Measurements from ENCODE around the gene UBALD1. TPM values are rescaled to one million over a fixed set of nuclear protein-coding genes. Genes with fewer than 3 reads are reported as not detected.
A peak's percentile ranks its signal among the peaks of the same experiment; 100 is the strongest.

The UBALD1 gene
- total RNA-seq, 1 donor from 2014 or later, result 31.0 TPM

DNA sequence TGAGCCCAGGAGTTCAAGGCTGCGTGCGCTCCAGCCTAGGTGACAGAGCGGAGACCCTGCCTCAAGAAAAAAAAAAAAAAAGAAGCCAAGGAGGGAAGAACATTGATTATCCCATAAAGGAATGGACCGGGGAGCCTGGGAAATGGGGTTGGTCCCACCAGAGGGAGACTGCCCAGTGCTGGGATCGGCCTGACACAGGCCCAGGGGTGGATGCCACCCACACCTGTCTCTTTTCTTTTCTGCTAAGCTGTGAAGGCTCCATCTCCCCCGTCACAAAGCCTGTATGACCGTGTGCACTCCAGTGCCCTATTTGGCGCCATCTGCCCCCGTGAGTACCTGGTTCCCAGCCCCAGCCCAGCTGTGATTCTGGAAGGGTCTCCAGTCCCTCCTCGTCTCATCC is 15.7 kb downstream of the UBALD1 start:
- Mint-ChIP-seq H3K9me3 (ENCODE audit: unreplicated experiment) (no peaks in the 10 kb centered on the region), H3K27ac (ENCODE audit: unreplicated experiment) (no peak overlapping the region), H3K4me1 (ENCODE audit: unreplicated experiment) (peaks cover 4% of the 10 kb centered on the region), H3K36me3 (ENCODE audit: low read depth, unreplicated experiment) (no peaks in the 10 kb centered on the region), H3K27me3 (ENCODE audit: unreplicated experiment) (peaks cover 12% of the 10 kb centered on the region), H3K4me3 (ENCODE audit: unreplicated experiment) (no peak overlapping the region)
- no peak for DNase-seq (ENCODE audit: low spot score)
- TF ChIP-seq CTCF (IDR thresholded peaks at IDR 0.05; ENCODE audit: unreplicated experiment), result no peak

DNA sequence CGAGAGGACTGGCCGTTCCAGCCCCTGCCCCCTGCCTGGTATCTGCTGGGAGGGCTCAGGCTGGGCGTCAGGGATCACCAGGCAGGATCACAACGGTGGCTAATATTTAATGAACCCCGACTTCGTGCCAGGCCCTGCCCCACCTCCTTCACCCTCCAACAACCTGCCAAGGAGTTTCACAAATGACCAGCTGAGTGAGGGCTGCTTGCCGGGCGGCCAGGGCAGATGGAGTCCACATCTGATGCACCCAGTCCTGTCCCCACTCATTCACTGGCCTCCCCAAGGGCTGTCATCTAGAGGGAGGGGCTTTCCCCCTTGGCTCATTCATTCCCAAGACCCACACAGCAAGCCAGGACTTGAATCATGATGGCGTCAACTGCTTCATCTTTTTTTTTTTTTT is 17.5 kb downstream of the UBALD1 start:
- H3K4me3 Mint-ChIP-seq (ENCODE audit: unreplicated experiment), result no peak overlapping the region
- no peak for TF ChIP-seq CTCF (IDR thresholded peaks at IDR 0.05; ENCODE audit: unreplicated experiment)
- no peaks in the 10 kb centered on the region for H3K36me3 Mint-ChIP-seq (ENCODE audit: low read depth, unreplicated experiment)
- no peak overlapping the region for H3K27ac Mint-ChIP-seq (ENCODE audit: unreplicated experiment)
- H3K27me3 Mint-ChIP-seq (ENCODE audit: unreplicated experiment), result peaks cover 12% of the 10 kb centered on the region
- H3K4me1 Mint-ChIP-seq (ENCODE audit: unreplicated experiment), result peaks cover 4% of the 10 kb centered on the region
- no peak for DNase-seq (ENCODE audit: low spot score)
- H3K9me3 Mint-ChIP-seq (ENCODE audit: unreplicated experiment), result no peaks in the 10 kb centered on the region

DNA sequence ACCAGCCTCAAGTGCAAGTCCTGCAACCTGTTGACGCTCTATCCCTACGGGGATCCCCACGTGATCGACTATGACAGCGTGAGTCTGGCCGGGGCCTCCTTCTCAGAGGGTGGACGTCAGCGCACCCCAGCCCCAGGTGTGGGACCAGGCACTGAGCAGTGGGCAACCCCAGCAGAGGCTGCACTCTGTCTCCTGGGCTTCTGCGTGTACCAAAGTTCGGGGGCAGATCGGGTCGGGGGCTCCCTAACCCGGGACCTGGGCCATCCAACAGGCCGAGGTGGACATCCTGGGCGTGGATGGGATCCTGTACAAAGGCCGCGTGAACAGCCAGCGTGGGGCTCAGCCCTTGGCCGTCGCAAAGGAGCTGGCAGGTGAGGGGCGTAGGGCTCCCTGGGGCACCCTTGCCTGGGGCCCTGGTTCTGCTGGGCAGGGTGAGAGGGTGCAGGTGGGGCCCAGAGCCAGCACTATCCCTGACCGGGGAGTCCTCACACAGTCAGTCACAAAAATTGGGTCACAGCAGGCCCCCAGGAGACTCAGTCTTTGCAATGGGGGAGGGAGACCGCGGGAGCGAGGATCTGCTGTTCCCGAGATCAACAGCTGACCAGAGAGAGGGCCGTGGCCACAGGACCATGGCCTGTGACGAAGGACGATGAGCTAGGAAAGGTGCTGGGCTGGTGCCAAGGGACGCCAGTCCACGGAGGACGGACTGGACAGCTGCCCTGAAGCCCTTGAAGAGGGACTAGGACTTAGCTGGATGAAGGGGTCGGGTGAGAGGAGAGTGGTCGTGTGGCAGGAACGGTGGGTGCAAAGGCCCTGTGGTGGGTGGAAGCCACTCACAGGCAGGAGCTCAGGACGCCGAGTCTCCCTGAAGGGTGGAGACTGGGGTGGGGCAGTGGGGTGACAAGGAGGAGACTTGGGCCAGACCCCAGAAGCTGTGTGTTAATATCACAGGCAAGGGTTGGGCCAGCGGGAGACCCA is 20.0 kb downstream of the UBALD1 start:
- no peak overlapping the region for H3K4me3 Mint-ChIP-seq (ENCODE audit: unreplicated experiment)
- TF ChIP-seq CTCF (IDR thresholded peaks at IDR 0.05; ENCODE audit: unreplicated experiment), result no peak
- no peaks in the 10 kb centered on the region for H3K9me3 Mint-ChIP-seq (ENCODE audit: unreplicated experiment)
- H3K27ac Mint-ChIP-seq (ENCODE audit: unreplicated experiment), result peak overlapping the region; percentile 18
- no peaks in the 10 kb centered on the region for H3K36me3 Mint-ChIP-seq (ENCODE audit: low read depth, unreplicated experiment)
- DNase-seq (ENCODE audit: low spot score), result no peak
- no peaks in the 10 kb centered on the region for H3K4me1 Mint-ChIP-seq (ENCODE audit: unreplicated experiment)
- peaks cover 7% of the 10 kb centered on the region for H3K27me3 Mint-ChIP-seq (ENCODE audit: unreplicated experiment)

DNA sequence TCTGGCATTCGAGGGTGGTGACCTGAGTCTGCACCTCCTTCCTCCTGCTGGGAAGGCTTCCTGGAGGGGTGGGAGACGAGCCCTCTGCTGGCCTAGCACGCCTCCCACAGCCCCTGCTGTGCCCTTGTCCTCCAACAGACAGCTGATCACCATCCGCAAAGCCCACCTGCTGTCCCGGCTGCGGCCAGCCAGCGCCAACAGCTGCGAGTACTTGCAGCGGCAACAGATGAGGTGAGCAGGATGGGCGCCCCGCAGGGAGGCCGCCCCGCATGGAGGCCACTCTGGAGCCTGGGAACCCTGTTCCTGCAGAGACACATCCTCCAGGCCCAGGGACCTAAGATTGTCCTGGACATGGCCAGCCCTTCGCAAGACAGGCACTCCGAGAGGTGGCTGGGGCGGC is 21.6 kb downstream of the UBALD1 start:
- H3K36me3 Mint-ChIP-seq (ENCODE audit: low read depth, unreplicated experiment), result no peaks in the 10 kb centered on the region
- peaks cover 5% of the 10 kb centered on the region for H3K27me3 Mint-ChIP-seq (ENCODE audit: unreplicated experiment)
- no peak for DNase-seq (ENCODE audit: low spot score)
- no peak for TF ChIP-seq CTCF (IDR thresholded peaks at IDR 0.05; ENCODE audit: unreplicated experiment)
- H3K9me3 Mint-ChIP-seq (ENCODE audit: unreplicated experiment), result no peaks in the 10 kb centered on the region
- no peak overlapping the region for H3K27ac Mint-ChIP-seq (ENCODE audit: unreplicated experiment)
- H3K4me1 Mint-ChIP-seq (ENCODE audit: unreplicated experiment), result no peaks in the 10 kb centered on the region
- no peak overlapping the region for H3K4me3 Mint-ChIP-seq (ENCODE audit: unreplicated experiment)
